Retina (tissue), 1 donor: Measurements from ENCODE around the gene RAP2B.

ENCODE experiments used
- DNase-seq: peaks from one replicate; pipeline ENCODE4 v3.0.0-alpha.2; 2016

RAP2B gene

DNA sequence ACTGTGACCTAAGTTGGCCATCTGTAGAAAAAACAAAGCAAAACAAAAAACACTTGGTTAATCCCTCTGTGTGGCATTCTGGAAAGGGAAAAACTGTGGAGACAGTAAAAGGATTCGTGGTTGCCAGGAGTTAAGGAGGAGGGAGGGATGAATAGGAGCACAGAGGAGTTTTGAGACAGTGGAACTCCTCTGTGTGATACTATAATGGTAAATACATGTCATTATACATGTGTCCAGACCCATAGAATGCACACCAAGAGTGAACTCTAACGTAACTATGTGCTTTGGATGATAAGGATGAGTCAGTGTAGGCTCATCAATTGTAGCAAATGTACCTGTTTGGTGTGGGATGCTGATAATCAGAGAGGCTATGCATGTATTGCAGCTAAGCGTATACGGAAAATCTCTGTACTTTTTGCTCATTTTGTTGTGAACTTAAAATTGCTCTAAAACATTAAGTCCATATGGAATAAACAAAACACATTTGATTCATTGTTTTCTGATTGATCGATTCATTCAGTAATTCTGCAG lies 33.4 kb downstream of the RAP2B start:
- DNase-seq: no peak

DNA sequence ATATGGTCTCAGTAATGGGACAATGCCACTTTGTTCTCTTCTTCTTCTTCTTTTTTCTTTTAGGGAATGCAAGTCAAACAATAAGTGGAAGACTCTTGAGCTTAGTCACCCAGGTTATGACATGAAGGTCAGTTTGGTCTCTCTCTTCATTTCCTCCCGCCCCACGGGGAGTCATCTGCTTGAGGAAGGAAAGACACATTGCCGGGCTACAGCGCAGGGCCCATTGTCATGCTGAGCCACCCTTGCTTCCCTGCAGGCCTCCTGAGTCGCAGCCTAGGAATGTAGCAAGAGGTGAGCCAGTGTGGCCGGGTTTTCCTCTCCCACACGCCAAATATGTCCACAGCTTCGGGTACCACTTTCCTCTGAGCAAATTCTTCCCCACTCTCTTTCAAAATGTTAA lies 47.6 kb downstream of the RAP2B start:
- no peak for DNase-seq

DNA sequence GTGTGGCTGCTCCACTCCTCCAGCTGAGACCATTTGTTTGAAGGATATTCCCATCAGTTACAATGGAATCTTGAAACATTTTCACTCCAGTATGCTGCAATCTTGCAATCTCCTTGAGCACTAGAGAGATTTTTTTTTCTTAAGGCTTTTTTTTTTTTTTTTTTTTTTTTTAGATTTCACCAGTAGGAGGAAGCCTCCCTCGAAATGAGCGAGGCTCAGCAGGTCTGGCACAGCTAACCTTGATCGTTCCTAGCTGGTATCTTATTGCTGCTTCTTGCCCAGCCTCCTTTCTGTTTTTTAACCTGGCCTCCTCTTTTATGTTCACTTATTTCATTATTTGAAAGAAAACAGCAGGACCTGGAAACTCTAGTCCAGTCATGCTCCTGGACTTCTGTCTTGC lies 48.1 kb downstream of the RAP2B start:
- no peak for DNase-seq

DNA sequence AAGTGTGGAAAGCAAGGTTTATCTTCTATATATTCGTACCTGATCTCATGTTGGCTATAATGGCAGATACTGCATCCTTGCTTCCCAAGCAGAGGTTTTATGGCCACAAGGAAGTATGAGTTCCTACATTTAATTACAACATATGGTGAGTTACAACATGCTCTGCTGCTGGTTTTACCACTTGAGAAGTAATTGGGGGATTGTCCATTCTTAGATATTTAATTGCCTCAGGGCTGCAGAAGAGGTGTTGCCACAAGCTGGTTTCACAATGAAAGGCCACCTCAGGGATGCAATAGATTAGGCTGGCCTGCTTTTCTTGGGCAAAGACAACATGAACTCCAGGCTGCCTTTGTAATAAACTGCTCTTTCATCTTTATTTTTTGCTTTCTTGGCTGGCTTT lies 48.6 kb downstream of the RAP2B start:
- DNase-seq: no peak

DNA sequence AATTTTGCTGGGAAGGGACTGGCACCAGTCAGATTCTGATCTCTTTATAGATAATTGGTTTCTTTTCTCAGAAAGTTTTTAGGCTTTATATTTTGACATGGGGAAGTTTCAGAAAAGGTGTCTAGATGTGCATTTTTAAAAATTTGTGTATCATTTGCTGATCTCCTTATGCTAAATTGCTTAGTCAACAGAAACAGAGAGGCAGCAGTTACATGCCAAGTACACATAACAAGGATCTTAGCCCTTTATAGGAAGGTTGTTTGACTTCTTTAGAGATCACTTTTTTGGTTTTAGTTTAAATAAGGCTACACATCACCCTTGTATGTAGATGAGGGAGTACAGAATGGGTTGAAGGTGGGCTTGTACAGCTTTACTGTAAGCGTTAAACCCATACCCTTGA lies 53.5 kb downstream of the RAP2B start:
- no peak for DNase-seq

DNA sequence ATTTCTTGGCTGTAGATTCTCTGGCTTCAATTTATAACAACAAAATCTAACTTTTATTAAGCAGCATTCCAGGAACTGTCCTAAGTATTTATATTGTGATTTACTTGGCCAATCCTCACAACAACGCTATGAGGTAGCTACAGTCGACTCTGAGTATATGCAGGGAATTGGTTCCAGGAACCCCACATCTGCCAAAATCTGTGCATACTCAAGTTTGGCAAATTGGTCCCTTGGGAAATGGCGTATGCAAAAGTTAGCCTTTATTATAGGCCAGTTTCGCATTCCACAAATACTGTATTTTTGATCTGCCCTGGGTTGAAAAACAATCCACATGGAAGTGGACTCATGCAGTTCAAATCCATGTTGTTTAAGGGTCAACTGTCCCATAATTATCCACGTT lies 53.9 kb downstream of the RAP2B start:
- DNase-seq: no peak

DNA sequence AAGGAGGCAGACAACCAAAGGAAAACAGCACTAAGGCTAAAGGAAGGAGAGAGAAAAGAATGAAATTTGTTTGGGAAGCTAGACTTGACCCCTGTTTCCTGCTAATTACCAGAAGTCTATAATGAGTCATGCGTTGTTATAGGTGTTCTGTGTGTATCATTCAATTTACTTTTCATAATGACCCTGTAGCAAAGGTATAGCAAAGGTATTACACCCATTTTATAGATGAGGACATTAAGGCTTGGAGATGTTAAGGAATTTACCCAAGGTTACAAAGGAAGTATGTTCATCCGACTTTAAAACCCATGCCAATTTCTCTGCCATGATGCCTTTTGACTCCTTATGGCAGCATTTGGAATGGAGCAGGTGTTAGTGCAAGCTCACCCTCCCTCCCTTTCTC lies 54.9 kb downstream of the RAP2B start:
- no peak for DNase-seq

DNA sequence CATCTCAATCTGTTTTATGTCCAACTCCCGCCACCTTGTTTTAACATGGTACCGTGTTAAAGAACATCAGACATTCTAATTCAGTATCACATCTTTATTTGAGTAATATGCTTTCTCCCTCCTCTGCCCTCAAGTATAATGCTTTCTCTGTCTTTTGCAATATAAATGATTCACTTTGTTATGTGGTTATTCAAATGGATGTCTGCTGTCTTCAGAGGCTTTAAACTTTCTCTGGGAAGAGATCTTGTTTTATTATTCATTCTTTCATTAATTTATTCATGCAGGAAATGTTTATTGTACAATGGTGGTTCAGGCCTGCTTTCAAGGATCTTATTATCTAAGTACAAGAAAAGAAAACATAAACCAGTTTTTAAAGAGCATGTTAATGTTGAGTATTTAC lies 57.1 kb downstream of the RAP2B start:
- DNase-seq: no peak
